ENCODE results near the gene TADA3.

TADA3 gene

GRCh38 chr3:9818666-9819335, 26.5 kb upstream of the TADA3 start:
- no peak overlapping the region for H3K9ac ChIP-seq (ENCODE audit: low read depth, low read length)
- no peaks in the 10 kb centered on the region for H3K4me1 ChIP-seq (ENCODE audit: insufficient read depth, low read length)
- H3K36me3 ChIP-seq (ENCODE audit: insufficient read depth, low read length) = no peaks in the 10 kb centered on the region
- no peaks in the 10 kb centered on the region for H3K9me3 ChIP-seq (ENCODE audit: control insufficient read depth, insufficient read depth, low read length)

- Histone ChIP-seq H3K9me3 (ENCODE audit: control insufficient read depth, insufficient read depth, low read length) (no peaks in the 10 kb centered on the region), H3K36me3 (ENCODE audit: insufficient read depth, low read length) (no peaks in the 10 kb centered on the region), H3K4me1 (ENCODE audit: insufficient read depth, low read length) (no peaks in the 10 kb centered on the region), H3K9ac (ENCODE audit: low read depth, low read length) (no peak overlapping the region)
Observed at GRCh38 chr3:9817436-9817835, 25.2 kb upstream of the TADA3 start.

GRCh38 chr3:9815986-9816385, 23.7 kb upstream of the TADA3 start:
- H3K36me3 ChIP-seq (ENCODE audit: insufficient read depth, low read length) = no peaks in the 10 kb centered on the region

GRCh38 chr3:9812870-9813483, 20.7 kb upstream of the TADA3 start:
- H3K9me3 ChIP-seq (ENCODE audit: control insufficient read depth, insufficient read depth, low read length) = no peaks in the 10 kb centered on the region
- H3K9ac ChIP-seq (ENCODE audit: low read depth, low read length) = no peak overlapping the region
- no peaks in the 10 kb centered on the region for H3K36me3 ChIP-seq (ENCODE audit: insufficient read depth, low read length)
- H3K4me1 ChIP-seq (ENCODE audit: insufficient read depth, low read length) = peaks cover 6% of the 10 kb centered on the region; the same call in 1 of the 2 replicates

More at GRCh38 chr3:9815986-9816385, 23.7 kb upstream of the TADA3 start:
- Histone ChIP-seq H3K9ac (ENCODE audit: low read depth, low read length) (no peak overlapping the region), H3K4me1 (ENCODE audit: insufficient read depth, low read length) (no peaks in the 10 kb centered on the region), H3K9me3 (ENCODE audit: control insufficient read depth, insufficient read depth, low read length) (no peaks in the 10 kb centered on the region)

- Histone ChIP-seq H3K9me3 (ENCODE audit: control insufficient read depth, insufficient read depth, low read length) (no peaks in the 10 kb centered on the region), H3K4me1 (ENCODE audit: insufficient read depth, low read length) (peaks cover 6% of the 10 kb centered on the region; the same call in 1 of the 2 replicates), H3K36me3 (ENCODE audit: insufficient read depth, low read length) (peaks cover 2% of the 10 kb centered on the region), H3K9ac (ENCODE audit: low read depth, low read length) (peak overlapping the region; percentile 60; the same call in 1 of the 2 replicates)
Observed at GRCh38 chr3:9810846-9811245, 18.6 kb upstream of the TADA3 start.

GRCh38 chr3:9810433-9810770, 18.1 kb upstream of the TADA3 start:
- H3K4me1 ChIP-seq (ENCODE audit: insufficient read depth, low read length) = peaks cover 6% of the 10 kb centered on the region; the same call in 1 of the 2 replicates
- peaks cover 6% of the 10 kb centered on the region for H3K36me3 ChIP-seq (ENCODE audit: insufficient read depth, low read length)
- no peaks in the 10 kb centered on the region for H3K9me3 ChIP-seq (ENCODE audit: control insufficient read depth, insufficient read depth, low read length)
- H3K9ac ChIP-seq (ENCODE audit: low read depth, low read length) = peak overlapping the region; percentile 60

GRCh38 chr3:9809615-9810432, 17.6 kb upstream of the TADA3 start, which contains the start of gene TTLL3:
TTLL3 (plus strand) TSS chr3:9810262; CDS start chr3:9810662, 400 bp downstream.
- Histone ChIP-seq H3K9ac (ENCODE audit: low read depth, low read length) (peak within 1 kb of the TSS; percentile 60), H3K36me3 (ENCODE audit: insufficient read depth, low read length) (peaks cover 12% of the 10 kb centered on the region), H3K4me1 (ENCODE audit: insufficient read depth, low read length) (peaks cover 6% of the 10 kb centered on the region; the same call in 1 of the 2 replicates), H3K9me3 (ENCODE audit: control insufficient read depth, insufficient read depth, low read length) (no peaks in the 10 kb centered on the region)

GRCh38 chr3:9809239-9809614, 17.0 kb upstream of the TADA3 start:
- peak overlapping the region; percentile 60; the same call in 1 of the 2 replicates for H3K9ac ChIP-seq (ENCODE audit: low read depth, low read length)
- H3K9me3 ChIP-seq (ENCODE audit: control insufficient read depth, insufficient read depth, low read length) = no peaks in the 10 kb centered on the region
- peaks cover 18% of the 10 kb centered on the region for H3K36me3 ChIP-seq (ENCODE audit: insufficient read depth, low read length)
- peaks cover 6% of the 10 kb centered on the region; the same call in 1 of the 2 replicates for H3K4me1 ChIP-seq (ENCODE audit: insufficient read depth, low read length)

- Histone ChIP-seq H3K4me1 (ENCODE audit: insufficient read depth, low read length) (peaks cover 6% of the 10 kb centered on the region; the same call in 1 of the 2 replicates), H3K9ac (ENCODE audit: low read depth, low read length) (no peak overlapping the region), H3K9me3 (ENCODE audit: control insufficient read depth, insufficient read depth, low read length) (no peaks in the 10 kb centered on the region), H3K36me3 (ENCODE audit: insufficient read depth, low read length) (peaks cover 20% of the 10 kb centered on the region)
Observed at GRCh38 chr3:9808345-9809037, 16.2 kb upstream of the TADA3 start.

- H3K36me3 ChIP-seq (ENCODE audit: insufficient read depth, low read length) = peaks cover 24% of the 10 kb centered on the region
- peaks cover 6% of the 10 kb centered on the region; the same call in 1 of the 2 replicates for H3K4me1 ChIP-seq (ENCODE audit: insufficient read depth, low read length)
- no peaks in the 10 kb centered on the region for H3K9me3 ChIP-seq (ENCODE audit: control insufficient read depth, insufficient read depth, low read length)
- H3K9ac ChIP-seq (ENCODE audit: low read depth, low read length) = no peak overlapping the region
Observed at GRCh38 chr3:9807981-9808344, 15.7 kb upstream of the TADA3 start.

GRCh38 chr3:9806688-9807589, 14.7 kb upstream of the TADA3 start:
- peaks cover 24% of the 10 kb centered on the region for H3K36me3 ChIP-seq (ENCODE audit: insufficient read depth, low read length)

GRCh38 chr3:9806137-9806536, 13.9 kb upstream of the TADA3 start:
- Histone ChIP-seq H3K9ac (ENCODE audit: low read depth, low read length) (no peak overlapping the region), H3K9me3 (ENCODE audit: control insufficient read depth, insufficient read depth, low read length) (no peaks in the 10 kb centered on the region)

More at GRCh38 chr3:9806688-9807589, 14.7 kb upstream of the TADA3 start:
- peaks cover 6% of the 10 kb centered on the region; the same call in 1 of the 2 replicates for H3K4me1 ChIP-seq (ENCODE audit: insufficient read depth, low read length)
- no peak overlapping the region for H3K9ac ChIP-seq (ENCODE audit: low read depth, low read length)
- no peaks in the 10 kb centered on the region for H3K9me3 ChIP-seq (ENCODE audit: control insufficient read depth, insufficient read depth, low read length)

GRCh38 chr3:9804996-9805395, 12.7 kb upstream of the TADA3 start:
- Histone ChIP-seq H3K4me1 (ENCODE audit: insufficient read depth, low read length) (peaks cover 6% of the 10 kb centered on the region; the same call in 1 of the 2 replicates), H3K9ac (ENCODE audit: low read depth, low read length) (no peak overlapping the region), H3K36me3 (ENCODE audit: insufficient read depth, low read length) (peaks cover 35% of the 10 kb centered on the region), H3K9me3 (ENCODE audit: control insufficient read depth, insufficient read depth, low read length) (no peaks in the 10 kb centered on the region)

More at GRCh38 chr3:9806137-9806536, 13.9 kb upstream of the TADA3 start:
- H3K36me3 ChIP-seq (ENCODE audit: insufficient read depth, low read length) = peaks cover 30% of the 10 kb centered on the region
- H3K4me1 ChIP-seq (ENCODE audit: insufficient read depth, low read length) = peaks cover 6% of the 10 kb centered on the region; the same call in 1 of the 2 replicates

All from ES-I3 (cell line).